DMS 273 (cell line): ENCODE data around the gene NBR1.
"Not testable (repeated sequence)": the region's sequence is repeated elsewhere in the genome, so short reads cannot be mapped to it uniquely, and the experiment has no call there.

Experiments used
- DNase-seq: peaks from one replicate; lab custom pipeline; 2025; ENCODE audit not compliant: unreplicated experiment; lab: John Stamatoyannopoulos, UW

The NBR1 gene

DNA sequence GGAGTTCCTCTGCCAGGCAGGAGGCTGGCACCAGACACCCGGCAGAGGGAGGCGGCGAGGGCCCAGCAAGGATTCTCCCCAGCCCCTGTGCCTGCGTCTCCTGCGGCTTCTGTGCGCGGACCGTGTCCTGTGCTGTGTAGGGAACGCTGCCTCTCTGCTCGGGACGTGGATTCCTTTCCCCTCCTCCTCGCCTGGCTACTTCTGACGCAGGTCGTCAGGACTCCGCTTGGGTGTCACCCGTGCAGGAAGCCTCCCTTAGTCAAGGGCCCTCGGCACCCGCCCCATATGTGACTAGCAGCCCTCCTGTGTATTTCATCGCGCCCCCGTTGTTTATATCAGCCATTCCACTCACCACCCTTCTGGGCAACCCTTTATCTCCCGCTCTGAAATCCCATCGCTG is 75.4 kb downstream of the NBR1 start:
- DNase-seq: not testable (repeated sequence)
